Smooth muscle cell (in vitro differentiated cells): ENCODE results near the gene CASP3. TPM values are rescaled to one million over a fixed set of nuclear protein-coding genes. Genes with fewer than 3 reads are reported as not detected.
"Not testable (repeated sequence)": the region's sequence is repeated elsewhere in the genome, so short reads cannot be mapped to it uniquely, and the experiment has no call there.

ENCODE experiments used
- DNase-seq: peaks from one replicate; lab custom pipeline; 2025; ENCODE audit not compliant: unreplicated experiment; lab: John Stamatoyannopoulos, UW
- H2AFZ ChIP-seq: fragments of 200-600 bp; sonication (generic); 2 replicates; pipeline ENCODE4 v1.6.0; 2016; ENCODE audit warnings: antibody characterized with exemption, low read depth, mild to moderate bottlenecking
- H3F3A ChIP-seq: fragments of 200-600 bp; sonication (generic); 2 replicates; pipeline ENCODE4 v1.6.0; 2017; ENCODE audit warnings: antibody characterized with exemption, low read depth
- H3K27ac ChIP-seq: fragments of 200-600 bp; sonication (generic); 2 replicates; pipeline ENCODE4 v1.5.1; 2016; ENCODE audit warnings: low read depth, mild to moderate bottlenecking
- H3K27me3 ChIP-seq: fragments of 200-600 bp; sonication (generic); 2 replicates; pipeline ENCODE4 v1.6.1; 2016; ENCODE audit warnings: low read depth, mild to moderate bottlenecking
- H3K36me3 ChIP-seq: fragments of 200-600 bp; sonication (generic); 2 replicates; pipeline ENCODE4 v1.5.1; 2016; ENCODE audit warnings: low read depth
- H3K4me1 ChIP-seq: fragments of 200-600 bp; sonication (generic); 2 replicates; pipeline ENCODE4 v1.5.1; 2016; ENCODE audit warnings: low read depth
- H3K4me2 ChIP-seq: fragments of 200-600 bp; sonication (generic); 2 replicates; pipeline ENCODE4 v1.6.0; 2016; ENCODE audit warnings: mild to moderate bottlenecking
- H3K4me3 ChIP-seq: fragments of 200-600 bp; sonication (generic); 2 replicates; pipeline ENCODE4 v1.5.1; 2016; ENCODE audit warnings: mild to moderate bottlenecking
- H3K79me2 ChIP-seq: fragments of 200-600 bp; sonication (generic); 2 replicates; pipeline ENCODE4 v1.6.0; 2016; ENCODE audit warnings: low read depth, mild to moderate bottlenecking
- H3K9ac ChIP-seq: fragments of 200-600 bp; sonication (generic); 2 replicates; pipeline ENCODE4 v1.6.0; 2016; ENCODE audit warnings: low read depth
- H3K9me3 ChIP-seq: fragments of 200-600 bp; sonication (generic); replicated peaks from 2 replicates; pipeline ENCODE4 v1.5.1; 2016; ENCODE audit warnings: low read depth
- H4K20me1 ChIP-seq: fragments of 200-600 bp; sonication (generic); 2 replicates; pipeline ENCODE4 v1.6.0; 2016; ENCODE audit warnings: low read depth
- CTCF ChIP-seq: fragments of 200-600 bp; sonication (generic); IDR thresholded peaks from 2 replicates; pipeline ENCODE4 v1.5.1; 2017; ENCODE audit warnings: borderline replicate concordance, mild to moderate bottlenecking, antibody characterized with exemption; ENCODE audit not compliant: insufficient read depth, poor library complexity, severe bottlenecking
- WGBS: methylation state at CpG from one replicate; pipeline ENCODE4 v1.1.7; 2016; ENCODE audit warnings: low lambda C conversion rate; 5-methylcytosine and 5-hydroxymethylcytosine counted together
- polyA plus RNA-seq: library from polyadenylated mRNA; unstranded; fragments of >200 nt; fragmentation: Nextera tagmentation; extraction: Ambion mirVana; gene quantifications from 2 replicates; pipeline ENCODE4 v1.2.1, GENCODE V29; 2016
- total RNA-seq: library from RNA; depleted of rRNA; stranded (reverse); fragments of >200 nt; gene quantifications from 2 replicates; pipeline ENCODE4 v1.2.3, GENCODE V29; 2014

Gene CASP3
- total and polyA plus RNA-seq, 2 experiments from 2014 or later: 35.7 to 48.5 TPM

DNA sequence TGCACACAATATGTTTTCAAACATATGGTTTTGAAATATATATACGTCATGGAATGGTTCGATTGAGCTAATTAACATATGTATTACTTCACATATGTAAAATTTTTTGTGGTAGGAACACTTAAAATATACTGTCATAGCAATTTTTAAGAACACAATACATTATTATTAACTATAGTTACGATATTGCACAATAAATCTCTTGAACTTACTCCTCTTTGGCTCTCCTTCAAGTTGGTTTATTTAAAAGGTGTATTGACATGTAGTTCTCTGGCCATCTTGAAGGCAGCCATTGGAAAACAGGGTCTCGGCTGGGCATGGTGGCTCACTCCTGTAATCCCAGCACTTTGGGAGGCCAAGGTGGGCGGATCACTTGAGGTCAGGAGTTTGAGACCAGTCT is 53.8 kb downstream of the CASP3 start:
- H3K79me2 ChIP-seq: no peaks in the 10 kb centered on the region
- DNase-seq: no peak
- no peaks in the 10 kb centered on the region for H3F3A ChIP-seq
- no peak overlapping the region for H2AFZ ChIP-seq
- no peak overlapping the region for H3K27ac ChIP-seq
- H3K4me2 ChIP-seq: no peak overlapping the region
- no peaks in the 10 kb centered on the region for H3K4me1 ChIP-seq
- no peak overlapping the region for H3K9ac ChIP-seq
- TF ChIP-seq CTCF: no peak
- H3K27me3 ChIP-seq: no peaks in the 10 kb centered on the region
- WGBS: 93% methylated on average over 5 of the region's 5 CpGs
- H3K36me3 ChIP-seq: no peaks in the 10 kb centered on the region
- no peaks in the 10 kb centered on the region for H4K20me1 ChIP-seq
- H3K4me3 ChIP-seq: no peak overlapping the region
- H3K9me3 ChIP-seq: no peaks in the 10 kb centered on the region

- H3K27ac ChIP-seq: no peak overlapping the region
- H3K4me1 ChIP-seq: no peaks in the 10 kb centered on the region
- no peaks in the 10 kb centered on the region for H3K27me3 ChIP-seq
- H3K9me3 ChIP-seq: no peaks in the 10 kb centered on the region
- no peak overlapping the region for H3K9ac ChIP-seq
- H3F3A ChIP-seq: no peaks in the 10 kb centered on the region
- H3K4me3 ChIP-seq: no peak overlapping the region
- no peak for DNase-seq
- H3K4me2 ChIP-seq: no peak overlapping the region
- no peaks in the 10 kb centered on the region for H3K36me3 ChIP-seq
- H4K20me1 ChIP-seq: no peaks in the 10 kb centered on the region
- no peak for TF ChIP-seq CTCF
- H2AFZ ChIP-seq: no peak overlapping the region
- WGBS: 96% methylated on average over 6 of the region's 6 CpGs
- H3K79me2 ChIP-seq: no peaks in the 10 kb centered on the region
These were observed 55.8 kb downstream of the CASP3 start for GRCh38 chr4:184593461-184593860.

- not testable (repeated sequence) for DNase-seq
These were observed 57.4 kb downstream of the CASP3 start for GRCh38 chr4:184591747-184592270.

DNA sequence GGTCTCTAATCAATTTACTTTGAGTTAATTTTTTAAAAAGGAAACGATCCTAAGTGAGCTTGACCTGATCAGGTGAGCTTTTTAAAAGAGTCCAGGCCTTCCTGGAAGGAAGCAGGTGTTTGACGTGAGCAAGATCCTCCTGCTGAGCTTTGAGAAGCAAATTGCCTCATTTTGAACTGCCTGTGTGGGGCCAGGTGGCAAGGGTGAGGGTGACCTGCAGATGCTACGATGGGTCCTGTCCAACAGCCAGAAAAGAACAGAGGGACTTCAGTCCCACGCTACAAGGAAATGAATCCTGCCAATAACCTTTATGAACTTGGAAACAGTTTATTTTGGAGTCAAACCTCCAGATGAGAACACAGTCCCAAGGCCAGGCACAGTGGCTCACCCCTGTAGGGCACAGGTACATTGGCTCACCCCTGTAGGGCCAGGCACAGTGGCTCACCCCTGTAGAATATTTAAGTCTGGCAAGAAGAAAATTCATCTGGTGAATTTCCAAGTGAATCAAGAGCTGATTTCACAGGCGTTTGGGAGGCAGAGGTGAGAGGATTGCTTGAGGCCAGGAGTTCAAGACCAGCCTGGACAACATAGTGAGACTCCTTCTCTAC is 58.1 kb downstream of the CASP3 start:
- Histone ChIP-seq H4K20me1 (no peaks in the 10 kb centered on the region), H3K36me3 (no peaks in the 10 kb centered on the region), H3F3A (no peaks in the 10 kb centered on the region), H3K4me1 (no peaks in the 10 kb centered on the region), H3K27ac (no peak overlapping the region), H3K79me2 (no peaks in the 10 kb centered on the region), H3K4me3 (no peak overlapping the region), H2AFZ (no peak overlapping the region), H3K9me3 (no peaks in the 10 kb centered on the region), H3K4me2 (no peak overlapping the region), H3K9ac (no peak overlapping the region), H3K27me3 (no peaks in the 10 kb centered on the region)
- no peak for TF ChIP-seq CTCF
- WGBS: 87% methylated on average over 5 of the region's 5 CpGs
- no peak for DNase-seq

More at GRCh38 chr4:184591747-184592270, 57.4 kb downstream of the CASP3 start:
- not testable (repeated sequence) for H3K9me3 ChIP-seq, H3K27ac ChIP-seq, H3K27me3 ChIP-seq, H4K20me1 ChIP-seq, H3K4me3 ChIP-seq, H3F3A ChIP-seq, H3K4me2 ChIP-seq, H3K4me1 ChIP-seq, H3K79me2 ChIP-seq, H2AFZ ChIP-seq, H3K36me3 ChIP-seq, H3K9ac ChIP-seq
- 96% methylated on average over 27 of the region's 39 CpGs for WGBS
